Measurements from ENCODE around the gene AGXT.
"Not testable (repeated sequence)": the region's sequence is repeated elsewhere in the genome, so short reads cannot be mapped to it uniquely, and the experiment has no call there.

AGXT gene

DNA sequence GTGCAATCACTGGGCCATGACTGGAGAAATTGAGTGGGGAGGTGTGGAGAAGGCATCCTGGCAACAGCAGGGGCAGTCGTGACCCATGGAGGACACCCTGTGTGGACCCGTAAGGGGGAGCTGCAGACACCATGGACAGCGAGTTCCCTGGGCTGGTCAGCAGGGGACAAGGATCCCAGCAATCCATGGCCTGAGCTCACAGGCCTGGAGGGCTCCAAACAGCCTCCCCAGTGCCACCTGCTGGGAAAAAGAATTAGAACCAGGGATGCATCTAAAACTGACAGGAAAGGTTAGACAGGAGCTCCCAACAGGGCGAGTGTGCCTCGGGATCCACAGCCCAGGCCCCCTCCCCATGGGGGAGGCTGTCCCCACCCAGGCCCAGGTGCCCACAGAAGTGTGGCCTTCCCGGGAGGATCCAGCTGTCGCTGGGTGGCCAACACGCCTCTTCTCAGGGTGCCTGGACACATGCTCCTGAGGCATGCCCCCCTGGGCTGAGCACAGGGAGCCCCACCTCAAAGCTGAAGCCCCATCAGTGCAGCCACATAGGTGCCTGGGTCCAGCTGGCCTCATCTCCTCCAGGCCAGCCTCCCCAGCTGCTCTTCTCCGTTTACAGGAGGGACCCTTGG, 28.1 kb upstream of the AGXT start:
- no peak for DNase-seq

DNA sequence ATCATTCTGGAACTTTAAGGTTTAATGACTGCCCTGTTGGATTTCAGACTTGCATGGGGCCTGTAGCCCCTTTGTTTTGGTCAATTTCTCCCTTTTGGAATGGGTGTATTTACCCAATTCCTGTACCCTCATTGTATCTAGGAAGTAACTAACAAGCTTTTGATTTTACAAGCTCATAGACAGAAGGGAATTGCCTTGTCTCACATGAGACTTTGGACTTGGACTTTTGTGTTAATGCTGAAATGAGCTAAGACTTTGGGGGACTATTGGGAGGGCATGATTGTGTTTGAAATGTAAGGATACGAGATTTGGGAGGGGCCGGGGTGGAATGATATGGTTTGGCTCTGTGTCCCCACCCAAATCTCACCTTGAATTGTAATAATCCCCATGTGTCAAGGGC, 22.3 kb upstream of the AGXT start:
- not testable (repeated sequence) for DNase-seq

DNA sequence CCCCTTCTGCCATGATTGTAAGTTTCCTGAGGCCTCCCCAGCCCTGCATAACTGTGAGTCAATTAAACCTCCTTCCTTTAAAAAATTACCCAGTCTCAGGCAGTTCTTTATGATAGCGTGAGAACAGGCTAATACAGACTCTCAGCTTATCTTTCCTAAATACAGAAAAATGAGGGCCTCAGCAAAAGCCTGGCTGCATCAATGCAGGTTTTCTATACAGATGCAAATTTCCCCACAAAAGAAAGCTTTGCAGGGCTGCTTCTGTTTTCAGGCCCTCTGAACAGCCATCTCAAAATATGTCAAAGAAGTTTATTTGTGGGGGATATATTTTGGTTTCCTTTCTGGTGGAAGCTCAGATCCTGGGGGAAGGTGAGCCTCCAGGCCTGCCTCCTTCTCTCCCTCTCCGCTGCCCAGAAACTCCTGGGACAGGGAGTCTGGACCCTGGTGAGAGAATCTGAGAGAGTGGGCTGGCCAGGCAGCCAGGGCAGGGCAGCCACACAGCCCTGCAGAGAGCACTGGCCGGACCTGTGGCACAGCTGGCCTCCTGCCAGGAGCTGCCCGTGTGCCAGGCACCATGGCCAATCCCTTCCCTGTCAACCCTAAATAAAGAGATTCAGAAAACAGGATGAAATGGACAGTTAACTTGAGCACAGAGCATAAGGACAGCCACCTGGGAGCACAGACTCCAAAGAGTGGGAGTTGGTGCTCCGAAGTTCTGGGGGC, 21.6 kb upstream of the AGXT start:
- no peak for DNase-seq

DNA sequence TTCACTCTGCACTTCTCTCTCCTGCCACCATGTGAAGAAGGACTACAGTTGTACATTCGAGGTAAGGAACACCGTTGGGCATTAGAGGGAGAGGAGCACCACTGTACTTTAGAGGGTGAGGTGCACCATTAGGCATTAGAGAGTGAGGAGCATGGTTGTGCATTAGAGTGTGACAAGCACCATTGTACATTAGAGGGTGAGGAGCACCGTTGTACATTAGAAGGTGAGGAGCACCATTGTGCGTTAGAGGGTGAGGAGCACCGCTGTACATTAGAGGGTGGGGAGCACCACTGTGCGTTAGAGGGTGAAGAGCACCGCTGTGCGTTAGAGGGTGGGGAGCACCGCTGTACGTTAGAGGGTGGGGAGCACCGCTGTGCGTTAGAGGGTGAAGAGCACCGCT, 20.8 kb upstream of the AGXT start:
- DNase-seq, result no peak

DNA sequence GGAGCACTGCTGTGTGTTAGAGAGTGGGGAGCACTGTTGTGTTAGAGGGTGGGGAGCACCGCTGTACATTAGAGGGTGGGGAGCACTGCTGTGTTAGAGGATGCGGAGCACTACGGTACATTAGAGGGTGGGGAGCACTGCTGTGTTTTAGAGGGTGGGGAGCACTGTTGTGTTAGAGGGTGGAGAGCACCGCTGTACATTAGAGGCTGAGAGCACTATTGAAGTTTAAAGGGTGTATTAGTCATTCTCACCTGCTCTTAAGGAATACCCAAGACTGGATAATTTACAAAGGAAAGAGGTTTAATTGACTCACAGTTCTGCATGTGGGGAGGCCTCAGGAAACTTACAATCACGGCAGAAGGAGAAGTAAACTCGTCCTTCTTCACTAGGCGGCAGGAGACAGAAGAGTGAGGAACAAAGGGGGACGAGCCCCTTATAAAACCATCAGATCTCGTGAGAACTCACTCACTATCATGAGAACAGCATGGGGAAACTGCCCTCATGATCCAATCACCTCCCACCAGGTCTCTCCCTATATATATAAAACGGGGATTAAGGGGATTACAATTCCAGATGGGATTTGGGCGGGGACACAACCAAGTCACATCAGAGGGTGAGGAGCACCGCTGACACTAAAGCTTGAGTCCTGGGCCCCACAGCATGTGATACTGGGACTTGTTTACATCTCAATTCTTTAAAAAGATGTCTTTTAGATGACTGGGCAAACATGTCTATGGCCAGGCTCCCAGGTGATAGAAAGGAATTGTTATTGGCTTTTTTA, 19.5 kb upstream of the AGXT start:
- no peak for DNase-seq

DNA sequence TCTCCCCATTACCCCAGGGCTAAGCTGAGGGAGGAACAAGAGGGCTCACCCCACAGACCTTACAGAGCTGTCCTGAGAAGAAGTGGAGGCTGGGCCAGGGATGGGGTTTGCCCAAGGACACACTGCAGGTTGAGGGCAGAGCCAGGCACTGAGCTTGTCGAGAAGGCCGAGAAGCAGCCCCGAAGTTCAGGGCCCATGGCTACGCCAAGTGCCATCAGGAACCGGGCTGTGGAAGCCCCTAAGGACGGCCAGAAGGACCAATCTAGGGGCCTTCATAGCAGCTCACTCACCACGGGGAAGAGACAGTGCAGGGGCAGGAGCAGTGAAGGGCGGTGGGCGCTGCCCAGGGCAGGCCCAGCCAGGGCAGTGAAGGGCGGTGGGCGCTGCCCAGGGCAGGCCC, 18.6 kb upstream of the AGXT start:
- no peak for DNase-seq

DNA sequence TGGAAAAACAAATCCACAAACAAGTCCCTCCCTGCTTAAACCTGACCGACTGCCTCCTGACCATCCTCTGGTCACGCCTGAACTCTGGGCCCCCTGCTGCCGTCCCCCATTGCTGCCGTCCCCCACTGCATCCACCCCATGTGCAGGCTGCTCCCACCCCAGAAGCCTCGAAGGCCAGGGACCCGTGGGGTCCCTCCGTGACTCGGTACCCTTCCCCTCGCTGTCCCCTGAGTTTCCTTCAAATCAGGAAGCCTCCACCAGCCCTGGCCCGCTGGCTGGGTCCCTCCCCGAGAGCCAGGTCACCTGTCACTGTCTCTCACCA, 17.9 kb upstream of the AGXT start:
- no peak for DNase-seq

DNA sequence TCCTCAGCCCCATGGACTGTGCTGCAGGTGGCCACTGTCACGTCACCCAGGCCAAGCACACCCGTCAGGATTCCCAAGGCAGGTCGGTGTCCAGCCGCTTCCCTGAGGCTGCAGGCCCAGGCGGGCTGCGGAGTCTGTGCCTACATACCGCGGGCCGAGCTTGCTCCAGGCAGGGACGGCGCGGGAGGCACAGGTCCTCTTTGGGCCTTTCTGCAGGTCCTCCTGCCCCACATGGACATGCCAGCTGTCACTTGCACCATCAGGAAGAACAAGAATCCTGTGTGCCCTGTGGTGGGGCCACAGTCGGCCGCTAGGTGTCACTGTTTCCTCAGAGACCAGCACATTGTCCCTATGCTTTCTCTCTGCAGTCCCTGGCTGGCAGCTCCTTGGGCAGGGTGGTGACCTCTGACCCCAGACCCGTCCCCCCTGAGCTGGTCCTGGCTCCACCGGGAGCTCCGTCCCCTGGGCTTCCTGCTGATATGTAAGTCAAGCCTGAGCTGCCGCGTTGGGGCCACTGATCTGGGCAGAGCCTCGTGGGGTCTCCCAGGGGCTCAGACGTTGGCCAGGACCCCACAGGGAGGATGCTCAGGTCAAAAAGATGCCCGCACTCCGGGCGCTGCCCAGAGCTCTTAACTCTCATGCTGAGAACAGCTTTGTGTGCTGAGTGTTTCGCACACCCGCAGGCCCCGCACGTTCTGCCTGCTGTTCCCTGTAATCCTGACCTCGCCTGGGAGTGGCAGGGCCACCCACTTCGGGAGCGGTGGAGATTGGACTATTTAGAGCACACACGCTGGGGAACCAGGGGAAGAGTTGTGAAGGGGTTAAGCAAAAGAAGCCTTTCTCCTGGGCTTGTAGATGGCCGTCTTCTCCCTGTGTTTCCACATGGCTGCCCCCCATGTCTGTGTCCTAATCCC, 17.3 kb upstream of the AGXT start:
- peak; percentile 45 for DNase-seq

DNA sequence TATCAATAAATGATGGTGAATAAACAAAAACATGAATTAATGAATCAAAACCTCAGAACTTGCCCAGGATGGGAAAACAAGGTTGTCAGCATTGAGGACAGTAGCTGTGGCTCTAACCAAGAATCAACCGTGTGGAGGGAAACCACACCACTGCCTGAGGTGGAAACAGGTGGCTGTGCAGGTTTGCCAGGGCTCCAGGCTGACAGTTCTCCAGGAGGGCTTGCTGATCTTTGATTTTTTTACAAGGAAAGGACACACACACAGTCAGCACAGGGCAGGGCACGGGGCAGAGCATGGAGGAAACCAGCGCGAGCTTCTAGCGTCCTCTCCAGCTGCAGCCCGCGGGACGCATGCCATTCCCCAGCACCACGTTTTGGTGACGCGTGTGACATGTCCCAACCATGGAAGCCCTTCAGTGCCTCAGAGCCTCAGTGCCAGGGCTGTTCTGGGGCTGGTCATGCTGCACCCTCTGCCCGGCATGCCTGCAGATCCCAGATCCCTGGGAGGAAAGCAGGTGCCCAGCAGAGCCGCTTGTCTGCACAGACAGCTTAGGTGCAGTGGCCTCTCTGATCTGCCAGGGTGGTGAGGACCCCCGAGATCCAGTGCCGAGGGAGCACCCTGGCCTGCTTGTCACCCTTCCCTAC, 15.8 kb upstream of the AGXT start:
- DNase-seq, result no peak

DNA sequence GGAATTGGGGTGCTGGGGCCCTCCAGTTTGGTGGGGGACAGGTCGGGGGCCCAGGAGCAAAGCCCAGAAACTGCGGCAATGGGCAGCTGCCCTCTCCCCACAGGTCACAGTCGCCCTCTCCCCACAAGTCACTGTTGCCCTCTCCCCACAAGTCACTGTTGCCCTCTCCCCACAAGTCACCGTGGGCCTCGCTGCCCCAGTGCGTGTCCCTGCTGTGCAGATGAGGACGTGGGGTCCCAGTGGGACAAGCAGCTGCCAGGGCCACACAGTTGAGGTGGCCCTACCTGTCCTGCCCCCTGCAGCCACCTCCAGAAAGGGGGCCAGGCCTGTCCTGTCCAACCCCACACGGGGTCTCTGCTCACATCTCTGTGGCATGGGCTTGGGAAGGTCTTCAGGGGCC, 13.0 kb upstream of the AGXT start:
- DNase-seq, result no peak

DNA sequence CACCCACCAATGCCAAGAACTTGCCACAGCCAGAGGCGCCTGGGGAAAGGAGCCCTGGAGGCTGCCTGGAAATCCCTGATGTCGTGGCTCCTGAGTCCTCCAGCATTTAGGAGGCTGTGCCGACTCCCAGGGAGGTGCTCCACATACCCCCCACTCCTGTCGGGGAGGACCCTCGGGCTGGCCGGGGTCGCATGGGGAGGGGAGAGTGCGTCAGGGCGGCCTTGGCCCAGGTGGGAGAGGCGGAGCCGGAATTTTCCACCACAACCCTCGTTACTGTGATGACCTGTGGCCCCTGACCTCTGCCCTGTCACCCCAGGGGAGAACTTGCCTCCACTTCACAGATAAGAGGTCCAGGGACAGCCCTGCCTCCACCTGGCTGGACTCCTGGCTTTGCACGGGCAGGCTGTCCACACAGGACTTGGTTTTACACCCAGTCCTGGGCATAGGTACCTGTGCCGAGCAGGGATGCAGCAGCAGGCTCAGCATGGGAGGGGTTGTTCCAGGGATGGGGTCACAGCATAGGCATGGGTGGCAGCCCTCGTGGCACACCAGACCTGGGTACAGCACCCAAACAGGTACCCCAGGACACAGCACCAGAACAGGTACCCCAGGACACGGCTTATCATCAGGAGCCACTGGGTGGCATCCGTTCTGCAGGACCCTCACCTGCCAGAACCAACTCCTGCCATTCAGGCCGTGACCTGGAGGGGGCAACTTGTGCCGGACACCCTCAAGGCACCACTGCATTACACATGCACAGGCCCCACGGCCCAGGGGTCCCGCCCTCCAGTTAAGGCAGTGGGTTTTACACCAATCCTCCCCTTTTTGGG, 12.3 kb upstream of the AGXT start:
- no peak for DNase-seq

DNA sequence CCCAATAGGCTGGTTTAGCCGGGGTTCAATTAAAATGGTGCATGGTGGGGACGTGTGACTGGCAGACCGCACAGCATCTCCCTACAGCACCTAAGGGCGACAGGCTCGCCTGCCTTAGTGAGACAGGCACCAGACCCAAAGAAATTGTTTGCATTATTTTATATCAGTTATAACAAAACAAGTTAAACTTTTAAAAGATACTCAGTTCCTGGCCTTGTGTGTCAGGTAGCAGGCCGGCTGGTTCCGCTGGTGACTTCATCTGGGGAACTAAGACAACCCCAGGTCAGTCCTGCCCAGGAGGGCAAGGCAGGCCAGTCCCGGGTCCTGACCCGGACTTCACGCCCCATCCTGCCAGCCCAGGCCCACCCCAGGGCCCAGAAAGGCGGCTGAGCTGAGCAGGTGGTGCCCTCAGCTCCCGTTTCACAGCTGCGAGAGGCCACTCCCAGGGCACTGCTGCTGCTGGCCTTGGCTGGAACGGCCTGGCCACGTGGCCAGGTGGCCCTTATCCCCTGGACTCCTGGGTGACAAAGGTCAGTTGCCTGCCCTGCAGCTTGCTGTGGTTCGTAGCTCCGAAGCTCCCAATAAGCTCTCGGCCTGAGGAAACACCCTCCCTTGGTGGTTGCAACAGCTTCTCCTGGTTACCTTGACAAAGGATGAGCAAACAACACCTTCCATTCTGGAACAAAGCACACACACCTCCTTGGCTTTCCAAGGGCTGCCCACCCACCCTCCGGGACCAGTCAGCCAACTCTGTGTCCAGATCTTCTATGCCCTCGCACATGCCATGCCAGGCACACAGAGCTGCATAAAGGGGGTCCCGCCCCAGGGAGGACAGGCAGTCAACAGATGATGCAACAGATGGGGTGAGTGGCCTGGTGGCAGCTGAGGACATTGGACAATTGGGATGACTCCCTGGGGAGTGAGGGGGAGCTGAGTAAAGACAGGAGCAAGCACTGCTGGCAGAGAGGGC, 11.3 kb upstream of the AGXT start:
- no peak for DNase-seq

DNA sequence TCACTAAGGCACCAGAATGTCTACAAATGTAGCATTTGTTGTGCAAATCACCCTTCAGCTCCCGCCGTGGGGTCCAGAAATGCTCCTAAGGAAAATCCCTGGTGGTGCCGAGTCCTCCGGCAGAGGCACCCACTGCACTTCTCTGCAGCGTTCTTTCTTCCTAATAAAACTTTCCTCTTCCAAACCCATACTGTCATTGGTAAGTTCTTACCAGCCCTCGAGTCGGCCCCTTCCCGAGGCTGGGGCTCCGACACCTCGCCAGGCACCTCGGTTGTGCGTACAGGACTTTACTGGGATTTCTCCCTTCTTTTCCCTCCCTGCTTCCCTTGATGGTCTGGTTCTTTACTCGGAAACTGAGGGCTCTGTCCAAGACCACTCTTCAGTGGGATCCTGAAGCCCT, 10.3 kb upstream of the AGXT start:
- DNase-seq, result no peak

DNA sequence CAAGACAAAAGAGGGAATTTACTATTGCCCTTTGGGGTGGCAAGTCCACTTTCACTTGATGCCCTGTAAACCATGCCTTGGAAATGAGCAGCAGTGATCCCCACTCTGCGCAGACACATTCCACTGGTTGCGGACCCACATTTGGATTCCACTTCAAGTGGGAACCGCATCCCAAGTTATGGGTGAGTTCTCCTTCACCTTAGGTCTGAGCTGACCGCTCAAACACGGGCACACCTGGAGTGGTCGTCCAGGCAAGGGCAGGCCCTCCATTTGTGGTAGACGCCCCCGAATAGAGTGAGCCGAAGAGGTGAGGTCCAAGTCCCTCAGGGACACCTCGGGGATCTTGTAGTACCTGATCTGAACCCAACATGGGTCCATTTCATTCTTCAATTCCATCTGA, 9.8 kb upstream of the AGXT start:
- no peak for DNase-seq

DNA sequence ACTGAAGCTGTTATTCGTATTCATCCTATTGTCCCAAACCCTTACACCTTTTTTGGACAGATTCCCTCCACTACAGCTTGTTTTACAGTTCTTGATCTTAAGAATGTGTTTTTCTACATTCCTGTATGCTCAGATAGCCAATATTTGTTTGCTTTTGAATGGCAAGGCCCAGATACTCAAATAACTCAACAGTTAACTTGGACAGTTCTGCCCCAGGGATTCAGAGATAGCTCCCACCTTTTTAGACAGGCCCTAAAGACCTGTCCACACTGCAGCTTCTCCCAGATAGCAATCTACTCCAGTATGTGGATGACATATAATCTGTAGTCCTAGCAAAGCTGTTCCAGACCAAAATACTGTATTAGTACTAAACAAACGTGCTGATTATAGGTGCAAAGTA, 7.1 kb upstream of the AGXT start:
- no peak for DNase-seq

DNA sequence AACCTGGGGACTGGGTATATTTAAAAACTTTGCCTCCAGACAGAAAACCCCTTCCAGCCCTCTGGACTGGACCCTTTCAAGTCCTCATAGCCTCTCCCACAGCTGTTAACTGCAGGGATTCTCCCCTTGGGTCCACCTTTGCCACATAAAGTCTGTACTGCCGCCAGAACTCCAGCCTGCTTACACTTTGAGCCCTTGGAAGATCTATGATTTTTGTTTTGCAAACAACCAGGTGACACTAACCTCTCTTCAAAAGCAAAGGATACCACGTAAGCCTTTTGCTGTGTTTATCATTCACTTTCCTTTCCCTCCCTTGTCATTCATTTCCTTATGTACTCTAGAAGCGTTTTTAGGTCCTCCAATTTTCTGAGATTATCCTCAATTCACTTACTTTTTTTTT, 4.1 kb upstream of the AGXT start:
- DNase-seq, result no peak

DNA sequence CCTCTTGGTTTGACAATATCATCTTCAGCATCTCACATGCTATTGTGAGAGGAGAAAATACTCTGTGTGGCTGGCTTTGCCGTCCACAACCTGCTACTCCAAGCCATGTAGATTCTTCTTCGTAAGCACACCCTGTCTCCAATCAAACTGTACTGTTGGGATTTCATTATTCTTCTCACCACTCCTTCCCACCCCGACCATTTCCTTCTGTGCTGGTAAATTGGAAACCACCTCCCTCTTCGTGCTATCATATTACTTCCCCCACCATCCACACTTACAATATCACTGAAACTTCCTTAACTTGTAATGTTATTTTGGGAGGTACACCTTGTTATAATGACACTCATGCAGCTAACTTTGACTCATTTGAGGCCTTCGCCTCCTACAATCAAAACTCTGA, 3.2 kb upstream of the AGXT start:
- no peak for DNase-seq

DNA sequence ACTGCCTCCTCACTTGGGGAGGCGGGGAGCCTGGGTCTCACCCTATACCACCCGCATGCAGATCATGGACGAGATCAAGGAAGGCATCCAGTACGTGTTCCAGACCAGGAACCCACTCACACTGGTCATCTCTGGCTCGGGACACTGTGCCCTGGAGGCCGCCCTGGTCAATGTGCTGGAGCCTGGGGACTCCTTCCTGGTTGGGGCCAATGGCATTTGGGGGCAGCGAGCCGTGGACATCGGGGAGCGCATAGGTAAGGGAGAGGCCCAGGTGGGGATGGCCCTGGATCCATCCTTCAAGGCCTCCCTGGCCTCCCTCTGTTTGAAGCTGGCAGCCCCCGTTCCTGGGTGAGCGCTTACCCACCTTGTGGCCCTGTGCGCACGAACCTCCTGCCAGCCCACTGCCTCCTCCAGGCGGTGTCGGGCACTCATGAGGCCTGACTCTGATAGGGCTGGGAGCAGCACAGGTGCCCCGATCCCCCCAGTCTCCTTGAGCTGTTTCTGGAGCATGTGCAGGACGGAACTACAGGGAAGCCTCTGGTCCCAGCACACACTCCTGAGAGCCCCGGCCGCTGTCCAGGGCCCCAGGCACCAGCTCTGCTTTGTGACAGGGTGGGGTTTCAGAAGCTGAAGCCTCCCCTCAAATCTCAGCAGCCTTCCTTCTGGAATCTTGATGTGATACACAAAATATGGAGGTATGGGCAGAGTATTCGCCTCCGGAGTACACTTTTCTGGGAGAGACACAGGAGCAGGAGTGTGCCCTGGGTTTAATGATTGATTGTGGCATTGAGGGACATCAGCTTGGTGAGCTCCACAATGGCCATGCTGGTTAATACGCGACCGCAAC, 708 bp downstream of the AGXT start:
- DNase-seq, result no peak

Data from GOT3 (cell line).